K562 (cell line): Measurements from ENCODE around the gene USH2A. TPM values are rescaled to one million over a fixed set of nuclear protein-coding genes. Genes with fewer than 3 reads are reported as not detected.

Experiments
- ATAC-seq: fragments of 200-7000 bp; cut with Tn5 transposase; 3 replicates; pipeline ENCODE4 v1.9.1; 2020; ENCODE audit warnings: moderate library complexity
- BruUV-seq: library from RNA; stranded (reverse); fragments of 400-500 nt; replicated peaks from 2 replicates; lab custom pipeline; 2021; lab: Mats Ljungman, UMichigan
- CTCF ChIA-PET: fragments of 300-600 bp; formaldehyde crosslinking; extraction: SDS; loops from one replicate; lab custom pipeline; 2021; ENCODE audit warnings: low intra/inter-chr PET ratio; lab: Yijun Ruan, JAX
- POLR2A ChIA-PET: fragments of 300-600, 350-650 bp; sonication (Branson Sonifier 250); formaldehyde crosslinking; extraction: SDS; loops from one replicate; lab custom pipeline; 2021; ENCODE audit warnings: antibody characterized with exemption, inconsistent platforms; lab: Yijun Ruan, JAX
- DNase-seq, 4 experiments: peaks; one replicate each; pipeline versions ENCODE4 v3.0.0 to v3.0.0-alpha.2; 2011 to 2018; ENCODE audit warnings: low spot score in 3 of 4, mixed read lengths in 3 of 4; ENCODE audit errors: extremely low read depth in 1 of 4
- FAIRE-seq: peaks from 2 replicates; lab custom pipeline; 2011; peaks lifted over from hg19 to GRCh38; lab: Jason Lieb, UNC
- H2AFZ ChIP-seq: 2 replicates; pipeline ENCODE4 v1.6.0; 2011; ENCODE audit warnings: low read depth, low read length, control low read depth, inconsistent platforms
- H3K27ac ChIP-seq: fragments of 200-600 bp; 3 replicates; pipeline ENCODE4 v1.8.0; 2011; ENCODE audit warnings: low read depth, mild to moderate bottlenecking, control low read depth, inconsistent platforms, low read length, moderate library complexity, mixed read lengths; ENCODE audit errors: extremely low read depth
- H3K27me3 ChIP-seq, 2 experiments: fragments of 300-600 bp in 1 of 2; 2 replicates in 1 of 2; 3 replicates in 1 of 2; pipeline versions ENCODE4 v1.6.0 to v1.8.0; 2011; ENCODE audit warnings: inconsistent platforms in 2 of 2, low read length in 2 of 2, mild to moderate bottlenecking in 1 of 2, mixed read lengths in 1 of 2, moderate library complexity in 1 of 2; ENCODE audit not compliant: control insufficient read depth in 2 of 2, insufficient read depth in 2 of 2
- H3K36me3 ChIP-seq: fragments of 300-600 bp; 3 replicates; pipeline ENCODE4 v1.8.0; 2011; ENCODE audit warnings: mild to moderate bottlenecking, low read length, inconsistent platforms; ENCODE audit not compliant: control insufficient read depth, insufficient read depth
- H3K4me1 ChIP-seq, 2 experiments: fragments of 200-600 bp in 1 of 2; replicated peaks in 1 of 2; 2 replicates in 1 of 2; 3 replicates in 1 of 2; pipeline versions ENCODE4 v1.5.1 to v1.8.0; 2011; ENCODE audit warnings: inconsistent platforms in 2 of 2, low read length in 2 of 2, mild to moderate bottlenecking in 1 of 2, mixed read lengths in 1 of 2, moderate library complexity in 1 of 2; ENCODE audit not compliant: control insufficient read depth in 2 of 2, insufficient read depth in 2 of 2
- H3K4me2 ChIP-seq: 2 replicates; pipeline ENCODE4 v1.6.1; 2011; ENCODE audit warnings: low read length, control low read depth, inconsistent platforms, mixed read lengths; ENCODE audit not compliant: insufficient read depth
- H3K4me3 ChIP-seq: fragments of 200-600 bp; sonication (generic), shearing (Covaris generic); 2 replicates; pipeline ENCODE4 v1.5.1; 2016; ENCODE audit warnings: control low read depth, inconsistent platforms
- H3K79me2 ChIP-seq: fragments of 200-600 bp; 3 replicates; pipeline ENCODE4 v1.8.0; 2011; ENCODE audit warnings: low read length, inconsistent platforms; ENCODE audit not compliant: control insufficient read depth, insufficient read depth
- H3K9ac ChIP-seq, 2 experiments: 2 replicates each; pipeline versions ENCODE4 v1.6.0 to v1.6.1; 2011; ENCODE audit warnings: low read depth in 2 of 2, low read length in 2 of 2, control low read depth in 1 of 2, inconsistent platforms in 1 of 2, mild to moderate bottlenecking in 1 of 2, mixed read lengths in 1 of 2; ENCODE audit not compliant: insufficient read depth in 1 of 2
- H3K9me1 ChIP-seq: one replicate; pipeline ENCODE4 v1.6.0; 2011; ENCODE audit warnings: inconsistent platforms, mild to moderate bottlenecking, low read length, moderate library complexity; ENCODE audit not compliant: control insufficient read depth, insufficient read depth
- H3K9me3 ChIP-seq: replicated peaks from 2 replicates; pipeline ENCODE4 v1.5.1; 2011; ENCODE audit warnings: low read depth, low read length, inconsistent platforms; ENCODE audit not compliant: control insufficient read depth, insufficient read depth
- H4K20me1 ChIP-seq: replicated peaks from 2 replicates; pipeline ENCODE4 v1.6.1; 2011; ENCODE audit warnings: low read length, inconsistent platforms, mixed read lengths; ENCODE audit not compliant: control insufficient read depth, insufficient read depth
- ATF6 ChIP-seq: sonication (generic); formaldehyde crosslinking; IDR thresholded peaks from 2 replicates; pipeline ENCODE4 v1.4.0; 2020; ENCODE audit warnings: mild to moderate bottlenecking, missing genetic modification reagents
- CEBPG ChIP-seq, 3 experiments: fragments of 200-800 bp in 1 of 3; sonication (Bioruptor generic) in 1 of 3; sonication (generic) in 1 of 3; formaldehyde crosslinking in 1 of 3; IDR thresholded peaks in 2 of 3; conservative IDR thresholded peaks in 1 of 3; 2 replicates each; pipeline versions ENCODE4 v1.6.1 to v1.8.0; 2016 to 2022; ENCODE audit warnings: missing compliant biosample characterization in 2 of 3, missing genetic modification characterization in 2 of 3, mild to moderate bottlenecking in 1 of 3, missing genetic modification reagents in 1 of 3
- KAT7 ChIP-seq: sonication (generic); formaldehyde crosslinking; IDR thresholded peaks from 2 replicates; pipeline ENCODE4 v1.8.0; 2022; ENCODE audit warnings: missing genetic modification reagents, mild to moderate bottlenecking, borderline replicate concordance
- UBTF ChIP-seq, 2 experiments: IDR thresholded peaks; 2 replicates each; pipeline ENCODE4 v1.6.1; 2012; ENCODE audit warnings: improper control_type of control experiment in 2 of 2, low read depth in 2 of 2, low read length in 2 of 2, borderline replicate concordance in 1 of 2
- ZFP91 ChIP-seq: sonication (generic); formaldehyde crosslinking; IDR thresholded peaks from 2 replicates; pipeline ENCODE4 v1.8.0; 2022; ENCODE audit warnings: mild to moderate bottlenecking, missing genetic modification reagents
- WGBS: fragments of 100-300 bp; shearing (Covaris generic); methylation state at CpG from one replicate; pipeline ENCODE4 v1.1.6; 2016; ENCODE audit warnings: low coverage, mixed read lengths; ENCODE audit not compliant: insufficient coverage; ENCODE audit errors: missing lambda C conversion rate; 5-methylcytosine and 5-hydroxymethylcytosine counted together
- in situ Hi-C: fragments of 300-500 bp; cut with MboI; formaldehyde crosslinking; loops from 4 replicates; pipeline ENCODE4 v1.15.0; 2018; ENCODE audit warnings: inconsistent platforms, mixed read lengths
- intact Hi-C: fragments of 100-400 bp; cut with micrococcal nuclease; formaldehyde crosslinking; loops from 2 replicates; pipeline ENCODE4 v1.14.2; 2022
- polyA plus RNA-seq, 8 experiments: library from polyadenylated mRNA; depleted of rRNA in 4 of 8; stranded (reverse) in 5 of 8; unstranded in 3 of 8; fragments of >200 nt; fragmentation: Nextera tagmentation in 2 of 8; fragmentation: Illumina TruSeq in 1 of 8; extraction: Ambion mirVana in 2 of 8; extraction: Trizol in 1 of 8; gene quantifications; 2 replicates each; pipeline versions ENCODE4 v1.2.1 to v1.2.3, GENCODE V29; 2011 to 2014; ENCODE audit warnings: inconsistent platforms in 1 of 8, missing spikeins in 1 of 8
- total RNA-seq, 7 experiments: library from RNA; depleted of rRNA in 6 of 7; stranded (reverse); fragments of >200 nt in 6 of 7; fragmentation: Illumina TruSeq in 2 of 7; extraction: Trizol in 2 of 7; gene quantifications; 2 replicates each; pipeline versions ENCODE4 v1.2.1 to v1.2.3, GENCODE V29; 2011 to 2021; ENCODE audit warnings: low replicate concordance in 1 of 7

USH2A gene
- total and polyA plus RNA-seq, 9 of the 15 experiments (the other 6 are each of a cell fraction or from before 2014, with no cell fraction given): under 0.01 TPM; not detected in 7

- TF ChIP-seq ZFP91 (CRISPR knock-in tag): no peak
- TF ChIP-seq KAT7 (CRISPR knock-in tag): no peak
- no peak for TF ChIP-seq UBTF (IDR thresholded peaks at IDR 0.05; ENCODE audit: borderline replicate concordance in 1 of 2, low read depth in 2 of 2, low read length in 2 of 2)
These were observed 208.1 kb downstream of the USH2A start (continued) for GRCh38 chr1:216215169-216215568.

- 14% methylated on average over 1 of the region's 1 CpG for WGBS
- H3K27me3 ChIP-seq: no peaks in the 10 kb centered on the region
- no peaks in the 10 kb centered on the region; the same call in 1 of the 2 replicates for H3K9me3 ChIP-seq
- no peak for FAIRE-seq
- no peak overlapping the region for H2AFZ ChIP-seq
- H3K4me3 ChIP-seq: no peak overlapping the region
- ChIA-PET CTCF (no interaction called here), POLR2A (no interaction called here)
- in situ Hi-C loops (no loop called here), intact Hi-C loops (no loop called here)
- H3K4me1 ChIP-seq: no peaks in the 10 kb centered on the region
- no TSS peak for BruUV-seq
- no peaks in the 10 kb centered on the region for H3K79me2 ChIP-seq
- no peaks in the 10 kb centered on the region for H3K36me3 ChIP-seq
- ATAC-seq: no peak
- H3K4me2 ChIP-seq: no peak overlapping the region
- H4K20me1 ChIP-seq: no peaks in the 10 kb centered on the region
- no peak for DNase-seq
- H3K9me1 ChIP-seq: no peaks in the 10 kb centered on the region
- H3K9ac ChIP-seq: no peak overlapping the region
- H3K27ac ChIP-seq: no peak overlapping the region
- no peak for TF ChIP-seq ATF6
- TF ChIP-seq CEBPG (CRISPR knock-in tag; IDR thresholded peaks at IDR 0.05): no peak
- peak in 1 of 2 experiments; percentile 92; a peak in 2 of 4 replicates for TF ChIP-seq CEBPG (tag; conservative IDR thresholded peaks at IDR 0.05 in 1 of 2, IDR thresholded peaks at IDR 0.05 in 1 of 2)
These were observed 210.4 kb downstream of the USH2A start for GRCh38 chr1:216212826-216213225.
